Stimulated activated CD4-positive, alpha-beta T cell treated with anti-CD3 and anti-CD28 coated beads, TNF-alpha, amount 100 ng/mL, for 48 hours (primary cell): ENCODE results near the gene SLC26A4.

Source experiments
- DNase-seq, 3 donors: peaks; one replicate each; pipeline ENCODE4 v3.0.0-alpha.2; 2020; ENCODE audit warnings: low read depth in 3 of 3

Gene SLC26A4

GRCh38 chr7:107746006-107746405 is 85.4 kb downstream of the SLC26A4 start:
- no peak for DNase-seq

DNA sequence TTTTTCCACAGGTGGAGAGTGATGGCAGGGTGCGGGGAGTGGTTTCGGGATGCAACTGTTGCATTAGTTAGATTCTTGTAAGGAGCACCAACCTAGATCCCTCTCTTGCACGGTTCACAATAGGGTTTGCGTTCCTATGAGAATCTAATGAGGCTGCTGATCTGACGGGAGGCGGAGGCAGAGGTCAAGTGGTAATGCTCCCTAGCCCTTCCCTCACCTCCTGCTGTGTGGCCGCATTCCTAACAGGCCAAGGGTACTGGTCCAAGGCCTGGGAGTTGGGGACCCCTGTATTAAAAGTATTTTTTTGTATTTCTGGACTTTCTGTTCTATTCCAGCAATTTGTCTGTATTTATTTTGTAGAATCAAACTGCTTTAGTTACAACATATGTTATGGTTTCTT is 90.5 kb downstream of the SLC26A4 start:
- no peak for DNase-seq

DNA sequence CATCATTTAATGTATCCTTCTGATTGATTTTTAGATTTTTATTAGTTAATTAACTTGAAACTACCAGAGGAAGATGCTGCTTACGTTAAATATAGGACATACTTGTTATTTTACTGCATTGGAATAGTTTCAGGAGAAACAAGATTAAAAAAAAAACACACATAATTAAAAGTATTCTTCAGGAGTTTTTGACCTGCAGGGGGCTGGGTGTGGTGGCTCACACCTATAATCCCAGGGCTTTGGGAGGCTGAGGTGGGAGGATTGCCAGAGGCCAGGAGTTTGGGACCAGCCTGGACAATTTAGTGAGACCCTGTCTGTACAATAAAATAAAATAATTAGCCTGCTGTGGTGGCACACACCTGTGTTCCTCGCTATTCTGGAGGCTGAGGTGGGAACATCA is 94.0 kb downstream of the SLC26A4 start:
- no peak for DNase-seq

GRCh38 chr7:107758667-107759066 is 98.0 kb downstream of the SLC26A4 start:
- no peak for DNase-seq

DNA sequence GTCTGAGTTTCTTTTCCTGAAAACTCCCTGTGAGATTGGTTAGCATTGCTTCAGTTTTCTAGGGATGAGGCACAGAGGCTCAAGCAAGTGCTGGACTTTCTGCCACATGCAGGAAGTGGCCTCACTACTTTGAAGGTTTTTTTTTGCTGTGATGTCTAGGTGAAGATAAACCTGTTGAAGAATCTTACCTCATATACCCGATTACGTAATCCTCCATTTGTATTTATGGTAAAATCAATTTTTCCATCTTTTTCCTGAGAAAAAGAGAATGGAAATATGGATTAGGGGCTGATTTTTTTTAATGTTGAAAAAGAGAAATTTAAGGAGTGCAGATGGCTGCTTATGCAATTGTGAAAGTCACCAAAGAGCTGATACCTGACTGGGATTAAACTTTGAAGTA is 106.8 kb downstream of the SLC26A4 start:
- DNase-seq = no peak
